ENCODE measurements around the gene VSNL1.

GRCh38 chr2:17536416-17536815, 4.1 kb upstream of the VSNL1 start:
- TF ChIP-seq, protein P1, sequence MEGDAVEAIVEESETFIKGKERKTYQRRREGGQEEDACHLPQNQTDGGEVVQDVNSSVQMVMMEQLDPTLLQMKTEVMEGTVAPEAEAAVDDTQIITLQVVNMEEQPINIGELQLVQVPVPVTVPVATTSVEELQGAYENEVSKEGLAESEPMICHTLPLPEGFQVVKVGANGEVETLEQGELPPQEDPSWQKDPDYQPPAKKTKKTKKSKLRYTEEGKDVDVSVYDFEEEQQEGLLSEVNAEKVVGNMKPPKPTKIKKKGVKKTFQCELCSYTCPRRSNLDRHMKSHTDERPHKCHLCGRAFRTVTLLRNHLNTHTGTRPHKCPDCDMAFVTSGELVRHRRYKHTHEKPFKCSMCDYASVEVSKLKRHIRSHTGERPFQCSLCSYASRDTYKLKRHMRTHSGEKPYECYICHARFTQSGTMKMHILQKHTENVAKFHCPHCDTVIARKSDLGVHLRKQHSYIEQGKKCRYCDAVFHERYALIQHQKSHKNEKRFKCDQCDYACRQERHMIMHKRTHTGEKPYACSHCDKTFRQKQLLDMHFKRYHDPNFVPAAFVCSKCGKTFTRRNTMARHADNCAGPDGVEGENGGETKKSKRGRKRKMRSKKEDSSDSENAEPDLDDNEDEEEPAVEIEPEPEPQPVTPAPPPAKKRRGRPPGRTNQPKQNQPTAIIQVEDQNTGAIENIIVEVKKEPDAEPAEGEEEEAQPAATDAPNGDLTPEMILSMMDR (IDR thresholded peaks at IDR 0.05; ENCODE audit: low read length): no peak
- no peak for TF ChIP-seq EZH2 (IDR thresholded peaks at IDR 0.05; ENCODE audit: borderline replicate concordance, low read length)
